ENCODE results near the gene COL6A2.

- no peak for TF ChIP-seq GATA3 (IDR thresholded peaks at IDR 0.05; ENCODE audit: low read depth, low read length)
- no peak for TF ChIP-seq GATA2 (IDR thresholded peaks at IDR 0.05; ENCODE audit: low read depth, low read length)
Observed at GRCh38 chr21:46079352-46080170, 18.4 kb upstream of the COL6A2 start.

Data from SH-SY5Y (cell line).